Measurements from ENCODE around the gene MEGF8.
A peak's percentile ranks its signal among the peaks of the same experiment; 100 is the strongest.

GRCh38 chr19:42421591-42422031 lies 96.2 kb downstream of the MEGF8 start:
- TF ChIP-seq CTCF (IDR thresholded peaks at IDR 0.05), result no peak
- peak in 1 of 2 donors; percentile 68 for TF ChIP-seq POLR2A (IDR thresholded peaks at IDR 0.05)
